ENCODE data around the gene NPHP4. TPM values are rescaled to one million over a fixed set of nuclear protein-coding genes. Genes with fewer than 3 reads are reported as not detected.

The NPHP4 gene
- total and polyA plus RNA-seq, 9 of the 15 experiments (the other 6 are each of a cell fraction or from before 2014, with no cell fraction given) = 0.52 to 26.2 (median 6.7) TPM

GRCh38 chr1:5969168-5969567, 23.1 kb downstream of the NPHP4 start:
- no peak overlapping the region for H3K4me3 ChIP-seq
- H3K79me2 ChIP-seq (ENCODE audit: control insufficient read depth, insufficient read depth, low read length) = no peaks in the 10 kb centered on the region
- CTCF ChIA-PET (ENCODE audit: low intra/inter-chr PET ratio) = no interaction called here
- peaks cover 0 to 8% of the 10 kb centered on the region in 2 experiments; a peak in 1 of 5 replicates for H3K4me1 ChIP-seq (replicated peaks in 1 of 2; ENCODE audit: control insufficient read depth in 2 of 2, insufficient read depth in 2 of 2, low read length in 2 of 2)
- WGBS (ENCODE audit: insufficient coverage, low coverage, missing lambda C conversion rate) = 82% methylated on average over 10 of the region's 10 CpGs
- peak; percentile 11 for FAIRE-seq
- H3K36me3 ChIP-seq (ENCODE audit: control insufficient read depth, insufficient read depth, low read length) = peaks cover 45% of the 10 kb centered on the region
- no peaks in the 10 kb centered on the region for H3K27me3 ChIP-seq (ENCODE audit: control insufficient read depth in 2 of 2, insufficient read depth in 2 of 2, low read length in 2 of 2)
- intact Hi-C loops (cut with micrococcal nuclease) = no loop called here
- H3K9me1 ChIP-seq (ENCODE audit: control insufficient read depth, insufficient read depth, low read length) = peaks cover 4% of the 10 kb centered on the region
- no peak overlapping the region for H3K27ac ChIP-seq (ENCODE audit: extremely low read depth, low read depth, low read length)
- TF ChIP-seq ZNF444 (CRISPR knock-in tag; IDR thresholded peaks at IDR 0.05) = no peak
- TF ChIP-seq SP2 (IDR thresholded peaks at IDR 0.05; ENCODE audit: extremely low read depth, low read depth, low read length, poor library complexity, severe bottlenecking) = no peak
- TF ChIP-seq TARDBP (IDR thresholded peaks at IDR 0.05) = no peak
- no peak for TF ChIP-seq MEF2D (tag; conservative IDR thresholded peaks at IDR 0.05; ENCODE audit: low read depth)
- no peak for TF ChIP-seq FOS (IDR thresholded peaks at IDR 0.05; ENCODE audit: extremely low read depth, insufficient read length)
- no peak for TF ChIP-seq RBBP5 (IDR thresholded peaks at IDR 0.05; ENCODE audit: borderline replicate concordance, insufficient read depth, low read length, poor library complexity, severe bottlenecking)
- no peak for TF ChIP-seq MCM5 (IDR thresholded peaks at IDR 0.05; ENCODE audit: low read depth)
- TF ChIP-seq MEIS2 (IDR thresholded peaks at IDR 0.05; ENCODE audit: partially characterized antibody) = no peak
- TF ChIP-seq PCBP1 (IDR thresholded peaks at IDR 0.05; ENCODE audit: low read depth, low read length, poor library complexity, severe bottlenecking) = no peak
- TF ChIP-seq ZFP36 (IDR thresholded peaks at IDR 0.05; ENCODE audit: low read depth, low read length, partially characterized antibody) = no peak
- no peak for TF ChIP-seq TAF9B (IDR thresholded peaks at IDR 0.05; ENCODE audit: partially characterized antibody)
- no peak for TF ChIP-seq CTBP1 (IDR thresholded peaks at IDR 0.05; ENCODE audit: borderline replicate concordance)
- TF ChIP-seq MCM3 (IDR thresholded peaks at IDR 0.05) = no peak
- no peak for TF ChIP-seq MXD1 (CRISPR knock-in tag; IDR thresholded peaks at IDR 0.05; ENCODE audit: borderline replicate concordance, poor library complexity, severe bottlenecking)
- no peak for TF ChIP-seq RBM14 (IDR thresholded peaks at IDR 0.05; ENCODE audit: borderline replicate concordance, insufficient read depth, low read depth, low read length)
- TF ChIP-seq THAP7 (CRISPR knock-in tag; IDR thresholded peaks at IDR 0.05) = no peak
- H3K9me3 ChIP-seq (replicated peaks; ENCODE audit: control insufficient read depth, insufficient read depth, low read depth, low read length) = no peaks in the 10 kb centered on the region
- no peaks in the 10 kb centered on the region for H4K20me1 ChIP-seq (replicated peaks; ENCODE audit: control insufficient read depth, insufficient read depth, low read length)
- DNase-seq (ENCODE audit: extremely low read depth in 1 of 4, low spot score in 3 of 4) = no peak
- no TSS peak for BruUV-seq (replicated peaks)
- no peak overlapping the region for H3K9ac ChIP-seq (ENCODE audit: insufficient read depth in 1 of 2, low read depth in 2 of 2, low read length in 2 of 2)
- no peak overlapping the region for H3K4me2 ChIP-seq (ENCODE audit: insufficient read depth, low read length)
- in situ Hi-C loops (cut with MboI) = no loop called here
- no peak for ATAC-seq
- no peak overlapping the region for H2AFZ ChIP-seq (ENCODE audit: low read depth, low read length)
- POLR2A ChIA-PET = no interaction called here
